GM19452 (cell line): ENCODE results near the gene PFN1.

ENCODE experiments used
- ATAC-seq: cut with Tn5 transposase; IDR thresholded peaks from one replicate; pipeline ENCODE4 v1.9.1; 2021; ENCODE audit not compliant: unreplicated experiment

PFN1 gene

GRCh38 chr17:4945944-4946280 lies 2.4 kb downstream of the PFN1 start:
- no peak for ATAC-seq

- no peak for ATAC-seq
Measured at GRCh38 chr17:4945176-4945943, 3.0 kb downstream of the PFN1 start.

- ATAC-seq = no peak
Measured at GRCh38 chr17:4944554-4945175, 3.7 kb downstream of the PFN1 start.

GRCh38 chr17:4944163-4944553 lies 4.2 kb downstream of the PFN1 start:
- no peak for ATAC-seq

- ATAC-seq = no peak
Measured at GRCh38 chr17:4942760-4943508, 5.4 kb downstream of the PFN1 start.

GRCh38 chr17:4941319-4941610 lies 7.1 kb downstream of the PFN1 start:
- ATAC-seq = no peak

GRCh38 chr17:4940555-4941318 lies 7.6 kb downstream of the PFN1 start:
- no peak for ATAC-seq

- ATAC-seq = peak; percentile 76
Measured at GRCh38 chr17:4939796-4940554, 8.4 kb downstream of the PFN1 start, which contains the start of the genes RNF167 and SLC25A11. Gene RNF167 (plus strand): TSS chr17:4940268. CDS start chr17:4940910, 642 bp downstream. Gene SLC25A11 (minus strand): TSS chr17:4940046. CDS start chr17:4939910, 136 bp downstream.

- ATAC-seq = peak; percentile 8
Measured at GRCh38 chr17:4939546-4939795, 8.9 kb downstream of the PFN1 start.

GRCh38 chr17:4938688-4939545 lies 9.4 kb downstream of the PFN1 start:
- no peak for ATAC-seq

- no peak for ATAC-seq
Measured at GRCh38 chr17:4938069-4938491, 10.2 kb downstream of the PFN1 start.

GRCh38 chr17:4937553-4937952 lies 10.8 kb downstream of the PFN1 start:
- no peak for ATAC-seq

GRCh38 chr17:4936436-4936835 lies 11.9 kb downstream of the PFN1 start:
- no peak for ATAC-seq

GRCh38 chr17:4935650-4936049 lies 12.7 kb downstream of the PFN1 start:
- no peak for ATAC-seq

GRCh38 chr17:4934173-4934979 lies 14.0 kb downstream of the PFN1 start:
- no peak for ATAC-seq

GRCh38 chr17:4933646-4934045 lies 14.7 kb downstream of the PFN1 start:
- no peak for ATAC-seq

- ATAC-seq = no peak
Measured at GRCh38 chr17:4932756-4933155, 15.6 kb downstream of the PFN1 start.

- ATAC-seq = no peak
Measured at GRCh38 chr17:4931963-4932362, 16.4 kb downstream of the PFN1 start, which contains the start of gene GP1BA. Gene GP1BA (plus strand): TSS chr17:4932277. CDS start chr17:4932605, 328 bp downstream.

GRCh38 chr17:4928881-4929280 lies 19.4 kb downstream of the PFN1 start:
- ATAC-seq = no peak
